Panc1 (cell line): ENCODE measurements around the gene TUBB1.
A peak's percentile ranks its signal among the peaks of the same experiment; 100 is the strongest.

ENCODE experiments used
- CTCF ChIP-seq: fragments of 450-650 bp; IDR thresholded peaks from 2 replicates; pipeline ENCODE4 v1.5.1; 2017; ENCODE audit warnings: mild to moderate bottlenecking
- TCF7L2 ChIP-seq: IDR thresholded peaks from 2 replicates; pipeline ENCODE4 v1.6.1; 2011; ENCODE audit warnings: mild to moderate bottlenecking, low read depth, low read length, inconsistent platforms

GRCh38 chr20:58980711-58981627 is 38.3 kb upstream of the TUBB1 start, which contains the start of gene NELFCD:
- peak; percentile 100 for TF ChIP-seq TCF7L2
- TF ChIP-seq CTCF, result no peak
